Keratinocyte (primary cell): ENCODE results near the gene SLC7A6. TPM values are rescaled to one million over a fixed set of nuclear protein-coding genes. Genes with fewer than 3 reads are reported as not detected.

Source experiments
- DNase-seq: peaks from one replicate; pipeline ENCODE4 v3.0.0-alpha.2; 2011; ENCODE audit warnings: low read depth, missing footprints, low spot score
- FAIRE-seq: peaks from 2 replicates; lab custom pipeline; 2011; peaks lifted over from hg19 to GRCh38; lab: Jason Lieb, UNC
- H2AFZ ChIP-seq: 2 replicates; pipeline ENCODE4 v1.6.0; 2012; ENCODE audit warnings: low read length, control low read depth, inconsistent platforms; ENCODE audit not compliant: control insufficient read depth
- H3K27ac ChIP-seq: 2 replicates; pipeline ENCODE4 v1.5.1; 2011; ENCODE audit warnings: low read length; ENCODE audit not compliant: control insufficient read depth, insufficient read depth
- H3K27me3 ChIP-seq: 3 replicates; pipeline ENCODE4 v1.6.0; 2011; ENCODE audit warnings: low read length; ENCODE audit not compliant: control insufficient read depth, insufficient read depth; ENCODE audit errors: extremely low read depth
- H3K36me3 ChIP-seq, 2 experiments: 2 replicates in 1 of 2; 3 replicates in 1 of 2; pipeline ENCODE4 v1.5.1; 2011; ENCODE audit warnings: low read length in 2 of 2, mild to moderate bottlenecking in 1 of 2; ENCODE audit not compliant: control insufficient read depth in 2 of 2, insufficient read depth in 2 of 2; ENCODE audit errors: extremely low read depth in 1 of 2
- H3K4me1 ChIP-seq: 3 replicates; pipeline ENCODE4 v1.5.1; 2011; ENCODE audit warnings: low read length; ENCODE audit not compliant: control insufficient read depth, insufficient read depth; ENCODE audit errors: extremely low read depth
- H3K4me2 ChIP-seq: 3 replicates; pipeline ENCODE4 v1.6.0; 2011; ENCODE audit warnings: low read depth, low read length; ENCODE audit not compliant: control insufficient read depth, insufficient read depth; ENCODE audit errors: extremely low read depth
- H3K4me3 ChIP-seq, 3 experiments: fragments of 200-600 bp in 1 of 3; sonication (generic) in 1 of 3; 2 replicates in 2 of 3; 3 replicates in 1 of 3; pipeline ENCODE4 v1.5.1; 2011 to 2016; ENCODE audit warnings: low read length in 3 of 3, mild to moderate bottlenecking in 3 of 3, control low read depth in 2 of 3, inconsistent platforms in 1 of 3, low read depth in 1 of 3, mixed read lengths in 1 of 3, mixed run types in 1 of 3, moderate library complexity in 1 of 3; ENCODE audit not compliant: control insufficient read depth in 2 of 3, insufficient read depth in 2 of 3; ENCODE audit errors: extremely low read depth in 1 of 3
- H3K79me2 ChIP-seq: 2 replicates; pipeline ENCODE4 v1.6.0; 2012; ENCODE audit warnings: low read length; ENCODE audit not compliant: control insufficient read depth, insufficient read depth
- H3K9ac ChIP-seq: 3 replicates; pipeline ENCODE4 v1.6.0; 2011; ENCODE audit warnings: low read length; ENCODE audit not compliant: control insufficient read depth, insufficient read depth; ENCODE audit errors: extremely low read depth
- H3K9me1 ChIP-seq: 3 replicates; pipeline ENCODE4 v1.6.0; 2011; ENCODE audit warnings: low read length; ENCODE audit not compliant: control insufficient read depth, insufficient read depth; ENCODE audit errors: extremely low read depth
- H3K9me3 ChIP-seq: 2 replicates; pipeline ENCODE4 v1.5.1; 2012; ENCODE audit warnings: low read depth, low read length; ENCODE audit not compliant: control insufficient read depth
- H4K20me1 ChIP-seq: 3 replicates; pipeline ENCODE4 v1.6.0; 2011; ENCODE audit warnings: low read length; ENCODE audit not compliant: control insufficient read depth, insufficient read depth; ENCODE audit errors: extremely low read depth
- EZH2 ChIP-seq: IDR thresholded peaks from one replicate; pipeline ENCODE4 v1.6.1; 2012; ENCODE audit warnings: inconsistent platforms, mild to moderate bottlenecking, low read length, moderate library complexity
- dilution Hi-C: fragments of 300-500 bp; cut with MboI; formaldehyde crosslinking; loops from one replicate; pipeline ENCODE4 v1.7.0; 2020; ENCODE audit warnings: low sequenced_read_pairs; ENCODE audit not compliant: extremely low pct_ligation_motif_present
- polyA minus RNA-seq, 3 experiments: library from RNA; depleted of rRNA, polyadenylated mRNA; stranded (reverse); fragments of >200 nt; gene quantifications; 1 replicate in 1 of 3; 2 replicates in 1 of 3; 3 replicates in 1 of 3; pipeline ENCODE4 v1.2.3, GENCODE V29; 2011
- polyA plus RNA-seq, 5 experiments: library from polyadenylated mRNA; depleted of rRNA in 3 of 5; stranded (reverse) in 3 of 5; stranded (forward) in 1 of 5; unstranded in 1 of 5; fragments of >200 nt; gene quantifications; 1 replicate in 1 of 5; 2 replicates in 3 of 5; 3 replicates in 1 of 5; pipeline versions ENCODE4 v1.2.1 to v1.2.3, GENCODE V29; 2011 to 2012; ENCODE audit warnings: missing spikeins in 2 of 5, low read depth in 1 of 5, low replicate concordance in 1 of 5
- TF ChIP-seq, protein P1 (sequence below), 3 experiments: IDR thresholded peaks in 1 of 3; conservative IDR thresholded peaks in 1 of 3; optimal IDR thresholded peaks in 1 of 3; 2 replicates in 2 of 3; 3 replicates in 1 of 3; pipeline versions ENCODE3 to v1.5.1; 2011; ENCODE audit warnings: low read length in 3 of 3, mild to moderate bottlenecking in 3 of 3, moderate library complexity in 2 of 3, control low read depth in 1 of 3, inconsistent platforms in 1 of 3; ENCODE audit not compliant: insufficient read depth in 2 of 3; ENCODE audit errors: extremely low read depth in 1 of 3

SLC7A6 gene
- polyA plus RNA-seq = 35.0 to 45.9 TPM (median 43.4 TPM) in 3 replicates
- polyA plus RNA-seq (2011; ENCODE audit: low read depth) = 11.6 TPM
- 15.5 and 20.5 TPM in 2 replicates for polyA plus RNA-seq (2011; cell fraction: cytosol; rRNA removed)
- polyA plus RNA-seq (2011; cell fraction: nucleus; rRNA removed) = 113 and 126 TPM in 2 replicates
- 13.9 and 24.3 TPM in 2 replicates for polyA plus RNA-seq (2012; ENCODE audit: low replicate concordance)
- 85.4 to 135 TPM (median 106 TPM) in 3 replicates for polyA minus RNA-seq
- 28.0 TPM for polyA minus RNA-seq (2011; cell fraction: cytosol; rRNA and poly(A)+ RNA removed)
- polyA minus RNA-seq (2011; cell fraction: nucleus; rRNA and poly(A)+ RNA removed) = 70.1 and 116 TPM in 2 replicates

DNA sequence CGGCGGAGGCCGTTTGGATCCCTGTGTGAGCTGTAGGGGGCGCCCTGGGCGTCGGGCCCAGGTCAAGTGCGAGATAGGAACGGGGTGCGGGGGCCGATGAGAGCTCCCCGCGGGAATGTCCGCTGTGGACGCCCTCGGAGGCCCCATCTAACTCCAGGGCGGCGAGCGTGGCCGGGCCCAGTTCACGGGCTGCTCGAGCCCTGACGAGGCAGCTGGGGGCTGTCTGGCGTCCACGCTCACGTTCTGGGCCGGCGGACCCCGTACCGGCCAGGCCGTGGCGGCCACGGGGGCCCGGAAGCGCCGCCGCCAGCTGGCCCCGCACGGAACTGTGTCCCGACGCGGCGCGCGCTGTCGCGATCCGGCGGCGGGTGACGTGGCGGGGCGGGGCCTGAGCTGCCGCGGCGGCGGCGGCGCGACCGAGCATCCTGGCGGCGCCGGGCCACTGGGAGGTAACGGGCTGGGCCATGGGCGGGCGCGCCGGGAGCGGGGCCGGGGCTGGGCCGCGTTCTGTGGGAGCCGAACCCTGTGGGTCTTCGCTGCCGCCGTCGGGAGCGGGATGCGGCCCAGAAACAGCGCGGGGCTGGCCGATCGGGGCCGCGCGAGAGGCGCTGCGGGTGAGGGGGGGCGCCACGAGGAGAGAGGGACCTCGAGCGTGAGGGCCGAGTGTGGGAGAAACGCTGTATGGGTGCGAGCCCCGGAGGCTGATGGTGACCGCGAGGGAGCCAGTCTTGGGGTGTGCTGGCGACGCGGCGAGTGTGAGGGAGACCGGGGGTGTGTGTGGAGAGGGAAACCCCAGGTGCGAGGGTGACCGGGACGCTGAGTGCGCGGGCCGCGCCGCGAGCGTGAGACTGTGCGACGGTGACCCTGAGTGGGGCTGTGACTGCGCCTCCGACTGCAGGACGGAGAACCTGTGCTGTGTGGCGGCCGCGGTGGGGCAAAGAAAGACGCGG, at the start of gene SLC7A6:
Gene SLC7A6, plus strand, starts transcription at position 399 of the 950 bp plus-strand sequence. CDS start 10,201 bp downstream, outside the sequence.
- TF ChIP-seq, protein P1, sequence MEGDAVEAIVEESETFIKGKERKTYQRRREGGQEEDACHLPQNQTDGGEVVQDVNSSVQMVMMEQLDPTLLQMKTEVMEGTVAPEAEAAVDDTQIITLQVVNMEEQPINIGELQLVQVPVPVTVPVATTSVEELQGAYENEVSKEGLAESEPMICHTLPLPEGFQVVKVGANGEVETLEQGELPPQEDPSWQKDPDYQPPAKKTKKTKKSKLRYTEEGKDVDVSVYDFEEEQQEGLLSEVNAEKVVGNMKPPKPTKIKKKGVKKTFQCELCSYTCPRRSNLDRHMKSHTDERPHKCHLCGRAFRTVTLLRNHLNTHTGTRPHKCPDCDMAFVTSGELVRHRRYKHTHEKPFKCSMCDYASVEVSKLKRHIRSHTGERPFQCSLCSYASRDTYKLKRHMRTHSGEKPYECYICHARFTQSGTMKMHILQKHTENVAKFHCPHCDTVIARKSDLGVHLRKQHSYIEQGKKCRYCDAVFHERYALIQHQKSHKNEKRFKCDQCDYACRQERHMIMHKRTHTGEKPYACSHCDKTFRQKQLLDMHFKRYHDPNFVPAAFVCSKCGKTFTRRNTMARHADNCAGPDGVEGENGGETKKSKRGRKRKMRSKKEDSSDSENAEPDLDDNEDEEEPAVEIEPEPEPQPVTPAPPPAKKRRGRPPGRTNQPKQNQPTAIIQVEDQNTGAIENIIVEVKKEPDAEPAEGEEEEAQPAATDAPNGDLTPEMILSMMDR (optimal IDR thresholded peaks at IDR 0.05 in 1 of 3, IDR thresholded peaks at IDR 0.05 in 1 of 3, conservative IDR thresholded peaks at IDR 0.05 in 1 of 3; ENCODE audit: extremely low read depth in 1 of 3, insufficient read depth in 2 of 3, low read length in 3 of 3) = peak; percentile 55 to 84 (median 67)
- TF ChIP-seq EZH2 = no peak
- H3K4me2 ChIP-seq = peak within 1 kb of the TSS; percentile 98
- no peaks in the 10 kb centered on the region for H3K9me3 ChIP-seq
- peaks cover 2% of the 10 kb centered on the region for H4K20me1 ChIP-seq
- H3K9ac ChIP-seq = peak within 1 kb of the TSS; percentile 90
- DNase-seq = no peak
- H3K79me2 ChIP-seq = peaks cover 38% of the 10 kb centered on the region
- H3K4me1 ChIP-seq = peaks cover 22% of the 10 kb centered on the region
- dilution Hi-C loops = no loop called here
- H3K4me3 ChIP-seq = peak within 1 kb of the TSS; percentile 82 to 94 (median 88)
- H3K9me1 ChIP-seq = no peaks in the 10 kb centered on the region
- peaks cover 12 to 14% of the 10 kb centered on the region in 2 experiments for H3K36me3 ChIP-seq
- no peak for FAIRE-seq
- no peaks in the 10 kb centered on the region for H3K27me3 ChIP-seq
- H2AFZ ChIP-seq = peak within 1 kb of the TSS; percentile 86
- peak within 1 kb of the TSS; percentile 87 for H3K27ac ChIP-seq

DNA sequence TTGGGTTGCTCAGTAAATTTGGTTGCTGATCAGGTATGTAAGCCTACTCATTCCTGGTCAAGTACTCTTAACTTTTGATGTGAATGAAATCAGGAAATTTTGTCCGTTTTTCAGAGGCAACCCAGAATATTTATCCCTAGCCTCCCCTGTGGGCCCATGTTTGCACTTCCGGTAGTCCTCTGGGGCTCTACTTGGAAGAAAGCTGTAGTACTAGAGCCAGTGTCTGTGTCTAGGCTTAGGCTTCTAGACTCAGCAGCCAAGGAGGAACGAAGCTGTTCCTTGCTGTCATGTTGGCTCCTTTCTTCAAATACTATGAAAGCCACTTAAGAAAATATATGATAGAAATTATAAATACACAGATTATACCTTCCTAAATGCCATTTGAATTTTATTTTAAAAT, 49.6 kb upstream of the SLC7A6 start:
- DNase-seq (no peak), FAIRE-seq (no peak)
- no peak for TF ChIP-seq EZH2
- TF ChIP-seq, protein P1 (optimal IDR thresholded peaks at IDR 0.05 in 1 of 3, IDR thresholded peaks at IDR 0.05 in 1 of 3, conservative IDR thresholded peaks at IDR 0.05 in 1 of 3; ENCODE audit: extremely low read depth in 1 of 3, insufficient read depth in 2 of 3, low read length in 3 of 3) = no peak
- no peak overlapping the region for H2AFZ ChIP-seq
- dilution Hi-C loops = no loop called here
- no peaks in the 10 kb centered on the region for H3K9me3 ChIP-seq
- no peaks in the 10 kb centered on the region for H4K20me1 ChIP-seq
- no peak overlapping the region for H3K9ac ChIP-seq
- no peaks in the 10 kb centered on the region for H3K4me1 ChIP-seq
- no peaks in the 10 kb centered on the region for H3K9me1 ChIP-seq
- no peak overlapping the region for H3K27ac ChIP-seq
- H3K4me2 ChIP-seq = no peak overlapping the region
- no peaks in the 10 kb centered on the region for H3K27me3 ChIP-seq
- H3K4me3 ChIP-seq = no peak overlapping the region
- no peaks in the 10 kb centered on the region for H3K36me3 ChIP-seq
- no peaks in the 10 kb centered on the region for H3K79me2 ChIP-seq
